Measurements from ENCODE around the gene LHX6. TPM values are rescaled to one million over a fixed set of nuclear protein-coding genes. Genes with fewer than 3 reads are reported as not detected.

Gene LHX6
- polyA plus RNA-seq, 1 experiment = not detected

- Histone ChIP-seq H3K27me3 (ENCODE audit: control insufficient read depth, insufficient read depth, low read length) (peaks cover 33% of the 10 kb centered on the region), H3K27ac (ENCODE audit: low read depth, low read length) (no peak overlapping the region), H3K9me3 (ENCODE audit: control insufficient read depth, insufficient read depth, low read length) (no peaks in the 10 kb centered on the region), H3K4me3 (ENCODE audit: low read depth, low read length) (no peak overlapping the region)
- DNase-seq (ENCODE audit: low read depth, low spot score) = no peak
- TF ChIP-seq CTCF (IDR thresholded peaks at IDR 0.05; ENCODE audit: low read depth, low read length) = no peak
- ChIA-PET POLR2A (no interaction called here), CTCF (no interaction called here)
These were observed 35.1 kb downstream of the LHX6 start for GRCh38 chr9:122193651-122194050.

GRCh38 chr9:122192914-122193525 is 35.7 kb downstream of the LHX6 start:
- no peak for TF ChIP-seq CTCF (IDR thresholded peaks at IDR 0.05; ENCODE audit: low read depth, low read length)
- DNase-seq (ENCODE audit: low read depth, low spot score) = no peak
- H3K9me3 ChIP-seq (ENCODE audit: control insufficient read depth, insufficient read depth, low read length) = no peaks in the 10 kb centered on the region
- CTCF ChIA-PET = no interaction called here
- H3K27ac ChIP-seq (ENCODE audit: low read depth, low read length) = no peak overlapping the region
- H3K27me3 ChIP-seq (ENCODE audit: control insufficient read depth, insufficient read depth, low read length) = peaks cover 32% of the 10 kb centered on the region
- POLR2A ChIA-PET = interaction anchor here (0.6 kb wide), 1 partner anchor 642 kb away, joined by 3 read pairs; no protein-coding TSS in a partner anchor
- H3K4me3 ChIP-seq (ENCODE audit: low read depth, low read length) = no peak overlapping the region

DNA sequence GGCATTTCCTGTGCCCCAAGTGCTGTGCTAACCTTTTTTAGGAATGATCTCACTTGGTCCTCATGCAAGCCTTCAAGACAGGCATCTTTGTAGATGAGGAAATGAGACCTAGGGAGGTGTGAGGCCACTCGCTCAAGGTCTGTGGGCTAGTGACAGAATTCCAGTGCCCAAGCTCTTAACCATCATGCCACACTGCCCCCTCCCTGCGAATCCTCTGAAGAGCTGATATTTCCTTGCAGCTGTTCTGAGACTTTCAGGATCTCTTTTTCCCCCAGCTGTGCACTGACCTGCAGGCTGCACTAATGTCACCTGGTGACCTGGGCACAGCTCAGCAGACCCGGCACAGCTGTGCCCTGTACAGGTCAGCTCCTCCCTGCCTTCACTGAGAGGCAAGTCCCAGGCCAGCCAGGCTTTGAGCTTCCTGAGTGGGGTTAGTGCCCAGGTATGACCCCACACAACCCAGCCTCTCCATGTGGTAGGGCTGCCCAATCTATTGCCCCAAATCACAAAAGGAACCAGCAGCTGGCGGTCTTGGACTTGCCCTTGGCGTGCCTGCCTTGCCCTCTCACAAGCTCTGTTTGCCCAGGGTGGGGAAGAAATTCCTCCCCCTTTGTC is 36.4 kb downstream of the LHX6 start:
- CTCF ChIA-PET = no interaction called here
- no peaks in the 10 kb centered on the region for H3K9me3 ChIP-seq (ENCODE audit: control insufficient read depth, insufficient read depth, low read length)
- peaks cover 28% of the 10 kb centered on the region for H3K27me3 ChIP-seq (ENCODE audit: control insufficient read depth, insufficient read depth, low read length)
- POLR2A ChIA-PET = interaction anchor here (0.6 kb wide), 1 partner anchor 642 kb away, joined by 3 read pairs; no protein-coding TSS in a partner anchor
- H3K4me3 ChIP-seq (ENCODE audit: low read depth, low read length) = no peak overlapping the region
- no peak for DNase-seq (ENCODE audit: low read depth, low spot score)
- no peak for TF ChIP-seq CTCF (IDR thresholded peaks at IDR 0.05; ENCODE audit: low read depth, low read length)
- H3K27ac ChIP-seq (ENCODE audit: low read depth, low read length) = no peak overlapping the region

- peaks cover 24% of the 10 kb centered on the region for H3K27me3 ChIP-seq (ENCODE audit: control insufficient read depth, insufficient read depth, low read length)
- ChIA-PET CTCF (no interaction called here), POLR2A (no interaction called here)
- H3K27ac ChIP-seq (ENCODE audit: low read depth, low read length) = no peak overlapping the region
- DNase-seq (ENCODE audit: low read depth, low spot score) = no peak
- TF ChIP-seq CTCF (IDR thresholded peaks at IDR 0.05; ENCODE audit: low read depth, low read length) = no peak
- no peak overlapping the region for H3K4me3 ChIP-seq (ENCODE audit: low read depth, low read length)
- no peaks in the 10 kb centered on the region for H3K9me3 ChIP-seq (ENCODE audit: control insufficient read depth, insufficient read depth, low read length)
These were observed 37.2 kb downstream of the LHX6 start for GRCh38 chr9:122191584-122191983.

DNA sequence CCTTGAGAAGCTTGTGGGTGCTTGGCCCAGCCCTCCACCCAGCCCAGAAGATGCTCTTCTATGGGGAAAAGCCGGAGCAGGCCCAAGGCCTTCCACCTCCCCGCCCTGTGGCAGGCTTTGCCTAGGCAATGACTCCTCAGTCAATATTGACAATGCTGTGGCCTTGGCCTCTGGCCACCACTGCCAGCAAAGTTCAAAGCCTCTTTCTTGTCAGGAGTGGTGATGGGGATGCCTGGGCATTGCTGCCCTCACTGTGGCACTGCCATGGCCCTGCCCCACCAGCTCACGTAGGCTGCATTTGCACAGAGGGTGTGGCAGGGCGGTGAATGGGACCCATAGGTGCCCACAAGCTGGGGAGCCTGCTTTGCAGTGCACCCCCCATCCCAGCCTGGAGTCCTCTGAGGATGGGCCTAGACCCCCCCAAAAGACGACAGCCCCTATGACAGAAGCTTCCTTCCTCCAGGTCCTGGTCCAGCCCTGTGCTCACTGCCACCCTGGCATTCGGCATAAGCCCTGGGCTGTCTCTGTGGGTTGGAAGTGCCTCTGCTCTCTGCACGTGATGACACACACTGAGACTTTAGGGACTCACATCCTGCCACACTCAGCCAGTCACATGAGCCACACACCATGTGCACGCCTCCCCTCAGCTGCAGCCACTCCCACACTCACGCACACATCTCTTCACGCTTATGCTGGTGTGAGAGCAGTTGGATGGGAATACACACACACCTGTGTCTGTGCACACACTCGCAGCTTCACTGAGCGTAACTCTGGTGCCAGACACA is 38.0 kb downstream of the LHX6 start:
- Histone ChIP-seq H3K27ac (ENCODE audit: low read depth, low read length) (no peak overlapping the region), H3K4me3 (ENCODE audit: low read depth, low read length) (no peak overlapping the region), H3K27me3 (ENCODE audit: control insufficient read depth, insufficient read depth, low read length) (peaks cover 24% of the 10 kb centered on the region), H3K9me3 (ENCODE audit: control insufficient read depth, insufficient read depth, low read length) (no peaks in the 10 kb centered on the region)
- CTCF ChIA-PET = no interaction called here
- TF ChIP-seq CTCF (IDR thresholded peaks at IDR 0.05; ENCODE audit: low read depth, low read length) = no peak
- DNase-seq (ENCODE audit: low read depth, low spot score) = no peak
- POLR2A ChIA-PET = no interaction called here
